Sciatic nerve (tissue), 2 donors: ENCODE data around the gene MSMP. TPM values are rescaled to one million over a fixed set of nuclear protein-coding genes. Genes with fewer than 3 reads are reported as not detected.
A peak's percentile ranks its signal among the peaks of the same experiment; 100 is the strongest.

Experiments used
- ATAC-seq: fragments of 200-7000 bp; cut with Tn5 transposase; one replicate; pipeline ENCODE4 v1.9.1; 2020; ENCODE audit warnings: mild to moderate bottlenecking, moderate library complexity
- DNase-seq: peaks from one replicate; pipeline ENCODE4 v3.0.0-alpha.2; 2020; ENCODE audit warnings: low spot score
- intact Hi-C: fragments of 100-400 bp; cut with DNase I; formaldehyde crosslinking; loops from one replicate; pipeline ENCODE4 v1.14.2; 2022
- total RNA-seq: library from RNA; stranded (reverse); fragmentation: NEBNext Ultra II Directional; extraction: Animal tissue kit (Norgen Biotek cat#: 25700); gene quantifications from one replicate; pipeline ENCODE4 v1.2.1, GENCODE V29; 2021
- donor health status: DM: no; HTN: no; CAD: no.
- donor health status: DM: no; HTN: no; CAD: no.

The MSMP gene, protein sequence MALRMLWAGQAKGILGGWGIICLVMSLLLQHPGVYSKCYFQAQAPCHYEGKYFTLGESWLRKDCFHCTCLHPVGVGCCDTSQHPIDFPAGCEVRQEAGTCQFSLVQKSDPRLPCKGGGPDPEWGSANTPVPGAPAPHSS
- not detected for total RNA-seq

DNA sequence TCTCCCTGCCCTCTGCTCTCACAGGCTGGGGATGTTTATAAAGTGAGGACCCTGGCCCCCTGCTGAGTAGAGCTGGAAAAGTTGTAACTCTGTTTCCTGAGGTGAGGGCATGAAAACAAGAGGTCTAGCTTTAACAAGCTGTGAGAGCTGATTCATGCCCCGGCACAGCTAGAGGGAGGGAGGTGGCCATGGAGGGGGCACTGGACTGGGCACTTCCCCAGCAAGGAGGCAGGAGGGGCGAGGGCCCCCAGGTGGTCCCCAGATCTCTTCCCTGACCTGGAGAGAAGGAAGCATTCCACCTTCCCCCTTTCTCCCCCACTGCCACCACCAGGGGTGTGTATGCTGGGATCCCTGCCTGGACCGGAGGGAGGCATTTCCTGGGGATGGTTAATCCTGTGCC is at the start of gene MSMP:
TSS of gene MSMP (minus strand) at position 13 of the 400 bp plus-strand sequence. CDS start 147 bp downstream, outside the sequence.
- no peak for DNase-seq
- no peak for ATAC-seq
- intact Hi-C loops, result no loop called here

DNA sequence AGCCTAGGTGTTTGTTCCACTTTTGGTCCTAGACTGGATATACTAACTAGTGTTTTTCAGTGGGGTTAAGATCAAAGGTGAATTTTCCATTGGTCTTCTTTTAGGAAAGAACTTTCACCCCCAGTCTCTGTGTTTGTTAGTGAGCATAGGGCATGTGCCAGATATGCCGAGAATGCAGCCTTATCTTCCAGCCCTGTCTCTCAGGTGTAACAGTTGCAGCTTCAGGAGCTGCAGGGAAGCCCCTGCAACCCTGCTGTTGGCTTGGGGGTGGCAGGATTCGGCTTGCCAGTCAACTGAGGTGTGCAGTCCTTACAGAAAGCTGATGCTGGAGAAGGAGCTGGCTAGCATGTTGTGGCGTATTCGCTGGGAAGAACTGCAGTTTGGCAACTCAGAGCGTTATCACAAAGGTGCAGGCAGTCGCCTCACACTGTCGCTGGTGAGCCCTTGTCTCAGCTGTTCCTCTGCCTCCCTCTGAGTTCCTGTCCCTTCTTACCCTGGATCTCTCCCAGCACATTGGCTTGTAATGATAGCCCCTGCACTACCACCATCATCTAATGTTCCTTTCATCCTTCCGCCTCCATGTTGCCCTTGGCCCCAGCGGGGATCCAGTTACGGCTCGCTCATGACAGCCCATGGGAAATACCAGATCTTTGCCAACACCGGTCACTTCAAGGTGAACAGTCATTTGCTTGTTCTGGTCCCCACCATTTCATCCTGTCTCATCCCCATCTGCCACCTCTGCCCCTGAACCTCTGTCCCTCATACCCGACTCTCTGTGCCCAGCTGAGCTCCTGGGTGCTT is 47.5 kb upstream of the MSMP start:
- DNase-seq (no peak), ATAC-seq (no peak)
- intact Hi-C loops, result no loop called here

DNA sequence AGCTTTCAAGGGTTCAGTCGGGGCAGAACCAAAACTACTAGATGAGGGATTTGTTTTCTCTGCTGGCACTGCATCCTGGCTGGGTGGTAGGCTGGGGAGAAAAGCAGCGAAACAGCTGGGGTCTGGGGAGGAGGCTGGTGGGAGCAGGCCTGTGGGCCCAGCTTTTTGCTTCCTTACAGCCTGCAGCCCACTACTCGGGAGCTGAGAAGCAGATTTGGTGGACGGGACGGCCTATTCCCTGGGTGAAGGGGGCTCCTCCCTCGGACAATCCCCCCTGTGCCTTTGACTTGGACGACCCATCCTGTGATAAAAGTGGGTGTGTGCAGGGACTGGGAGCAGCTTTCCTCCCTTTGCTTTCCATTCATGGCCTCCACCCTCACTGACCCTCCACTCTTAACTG is 46.5 kb upstream of the MSMP start:
- intact Hi-C loops, result no loop called here
- DNase-seq (no peak), ATAC-seq (no peak)

DNA sequence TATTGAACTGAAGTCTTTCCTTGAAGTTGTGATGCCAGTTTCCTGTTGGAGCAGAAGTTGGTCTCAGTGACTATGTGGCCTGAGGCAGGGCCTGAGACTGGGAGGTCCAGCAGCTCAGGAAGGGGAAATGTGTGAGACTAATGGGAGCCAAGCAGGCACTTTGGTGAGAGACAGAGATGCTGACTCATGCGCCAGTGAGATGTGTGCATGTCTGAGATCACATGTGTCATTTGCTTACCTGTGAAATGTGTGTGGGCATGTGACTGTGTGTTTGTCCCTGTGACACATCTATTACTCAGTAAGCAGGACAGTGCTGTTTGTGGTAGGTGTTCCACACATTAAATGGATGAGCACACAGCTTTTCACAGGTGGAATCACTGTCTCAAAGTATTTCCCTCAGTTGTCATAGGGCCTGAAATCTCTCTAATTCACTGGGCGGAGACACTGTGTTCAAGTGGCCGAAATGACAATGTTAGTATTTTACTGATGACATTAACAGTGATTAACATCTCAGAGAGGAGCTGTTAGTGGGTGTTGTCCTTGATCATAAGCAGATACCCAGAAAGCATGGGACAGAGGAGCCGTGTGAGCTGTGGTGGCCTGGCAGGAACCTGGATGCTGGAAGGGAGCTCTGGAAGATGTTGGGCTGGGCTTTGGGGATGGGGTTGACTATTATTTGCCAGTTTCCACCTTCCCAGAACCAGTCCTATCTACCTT is 44.7 kb upstream of the MSMP start:
- intact Hi-C loops, result no loop called here

DNA sequence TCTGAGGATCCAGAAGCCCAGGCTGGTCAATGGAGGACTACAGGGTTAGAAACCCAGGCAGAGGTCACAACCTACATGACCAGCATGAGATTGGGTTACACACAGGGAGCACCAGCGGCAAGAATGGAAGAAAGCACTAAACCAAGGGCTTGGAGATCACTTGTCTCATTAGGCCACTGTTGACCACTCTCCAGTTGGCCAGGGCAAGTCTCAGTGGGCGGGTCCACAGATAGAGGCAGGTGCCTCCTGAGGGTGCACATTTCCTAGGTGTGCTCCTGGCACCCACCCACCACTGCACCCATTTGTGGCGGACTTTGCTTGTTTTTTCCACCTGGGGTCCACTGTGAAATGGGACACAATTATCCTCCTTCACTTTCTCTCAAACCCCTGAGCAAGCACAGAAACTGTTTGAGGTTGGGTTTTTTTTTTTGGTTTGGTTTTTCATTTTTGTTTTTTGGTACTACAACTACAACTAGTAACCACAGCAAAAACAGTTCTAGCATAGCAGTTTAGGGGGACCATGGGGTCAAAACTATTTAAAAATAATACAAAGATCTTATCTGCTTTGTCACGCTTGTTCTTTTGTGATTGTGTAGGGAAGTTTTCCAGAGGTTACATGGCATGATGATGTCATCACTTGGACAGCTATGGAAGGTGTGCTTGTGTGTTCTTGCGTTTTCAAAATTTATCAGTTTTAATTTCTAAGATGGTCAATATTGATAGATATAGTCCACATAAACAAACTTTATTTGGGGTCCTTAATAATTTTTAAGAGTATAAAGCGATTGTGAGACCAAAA is 43.4 kb upstream of the MSMP start:
- intact Hi-C loops, result no loop called here
- ATAC-seq (no peak), DNase-seq (peak; percentile 51)

More for the DNA sequence above, 44.7 kb upstream of the MSMP start:
- DNase-seq, result no peak
- ATAC-seq, result no peak

DNA sequence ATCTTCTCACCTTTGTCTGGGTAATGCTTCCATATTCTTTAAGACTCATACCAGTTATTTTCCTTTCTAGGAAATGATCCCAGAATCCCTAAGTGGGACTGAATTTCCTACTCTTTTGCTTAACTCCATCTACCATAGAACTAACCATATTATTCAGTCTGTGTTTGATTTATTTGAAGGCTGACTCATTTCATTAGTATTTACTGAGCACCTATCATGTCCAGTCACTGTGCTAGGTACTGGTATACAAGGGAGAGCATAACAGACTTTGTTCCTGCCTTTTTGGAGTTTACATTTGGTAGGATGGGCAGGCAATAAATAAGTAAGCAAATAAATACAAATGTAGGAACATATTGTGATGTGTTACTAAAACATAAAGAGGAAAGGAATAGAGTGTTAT is 41.6 kb upstream of the MSMP start:
- ATAC-seq, result no peak
- intact Hi-C loops, result no loop called here
- DNase-seq, result no peak

DNA sequence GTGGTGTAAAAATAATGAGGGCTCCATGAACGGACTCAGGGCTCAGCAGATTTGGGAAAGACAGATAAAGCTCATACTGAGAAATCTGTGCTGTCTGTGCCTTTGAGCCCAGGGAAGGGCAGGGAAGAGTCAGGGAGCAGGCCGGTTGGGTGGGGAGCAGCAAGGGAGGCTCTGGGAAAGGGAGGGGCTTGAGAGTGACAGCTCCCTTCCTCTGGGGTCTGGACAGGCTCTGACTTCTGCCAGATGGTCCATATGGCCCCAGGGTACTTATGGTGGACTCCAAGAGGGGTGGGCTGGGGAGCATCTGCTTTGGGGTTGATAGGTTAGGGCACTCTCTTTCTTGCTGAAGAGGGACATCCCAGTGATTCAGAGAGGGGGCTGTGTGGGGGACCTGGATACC is 39.4 kb upstream of the MSMP start:
- no peak for DNase-seq
- intact Hi-C loops, result loop anchor here (5.0 kb wide), 1 partner anchor 89 kb away; no protein-coding TSS in a partner anchor
- no peak for ATAC-seq

DNA sequence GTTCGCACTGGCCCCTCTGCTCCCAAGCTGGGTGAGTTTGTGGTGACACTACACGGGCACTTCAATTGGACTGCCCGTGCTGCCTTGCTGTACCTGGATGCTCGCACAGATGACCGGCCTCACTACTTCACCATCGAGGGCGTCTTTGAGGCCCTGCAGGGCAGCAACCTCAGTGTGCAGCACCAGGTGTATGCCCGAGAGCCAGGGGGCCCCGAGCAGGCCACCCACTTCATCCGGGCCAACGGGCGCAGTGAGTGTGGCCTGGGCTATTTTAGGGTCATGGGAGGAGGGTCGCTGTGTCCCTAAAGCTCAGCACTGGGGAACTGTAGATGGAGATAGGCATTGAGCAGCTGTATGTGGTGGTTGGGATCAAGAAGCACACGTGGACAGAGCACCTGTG is 38.8 kb upstream of the MSMP start:
- intact Hi-C loops, result loop anchor here (5.0 kb wide), 1 partner anchor 89 kb away; no protein-coding TSS in a partner anchor
- no peak for DNase-seq

DNA sequence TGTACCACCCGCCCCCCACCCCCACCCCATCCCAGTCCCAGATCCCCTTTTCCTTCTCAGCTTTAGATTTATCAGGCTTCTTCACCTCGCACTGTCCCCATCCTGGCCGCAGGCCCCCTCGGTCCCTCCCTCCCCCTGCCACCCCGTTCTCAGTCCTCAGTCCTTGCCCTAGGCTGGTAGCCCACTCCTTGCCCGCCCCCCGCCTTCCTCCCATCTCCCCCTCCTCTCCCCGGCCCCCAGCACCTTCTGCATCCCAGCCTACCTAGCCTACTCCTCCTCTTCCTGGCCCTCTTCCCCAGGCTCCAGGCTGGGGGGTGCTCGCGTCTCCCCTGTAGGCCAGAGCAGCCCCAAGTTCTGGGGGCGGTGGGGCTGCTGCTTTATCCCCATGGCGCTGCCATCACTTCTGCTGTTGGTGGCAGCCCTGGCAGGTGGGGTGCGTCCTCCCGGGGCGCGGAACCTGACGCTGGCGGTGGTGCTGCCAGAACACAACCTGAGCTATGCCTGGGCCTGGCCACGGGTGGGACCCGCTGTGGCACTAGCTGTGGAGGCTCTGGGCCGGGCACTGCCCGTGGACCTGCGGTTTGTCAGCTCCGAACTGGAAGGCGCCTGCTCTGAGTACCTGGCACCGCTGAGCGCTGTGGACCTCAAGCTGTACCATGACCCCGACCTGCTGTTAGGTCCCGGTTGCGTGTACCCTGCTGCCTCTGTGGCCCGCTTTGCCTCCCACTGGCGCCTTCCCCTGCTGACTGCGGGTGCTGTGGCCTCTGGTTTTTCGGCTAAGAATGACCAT is 38.1 kb upstream of the MSMP start:
- intact Hi-C loops, result loop anchor here (5.0 kb wide), 1 partner anchor 90 kb away; no protein-coding TSS in a partner anchor
- no peak for ATAC-seq
- DNase-seq, result peak; percentile 67

More for the DNA sequence above, 38.8 kb upstream of the MSMP start:
- no peak for ATAC-seq

DNA sequence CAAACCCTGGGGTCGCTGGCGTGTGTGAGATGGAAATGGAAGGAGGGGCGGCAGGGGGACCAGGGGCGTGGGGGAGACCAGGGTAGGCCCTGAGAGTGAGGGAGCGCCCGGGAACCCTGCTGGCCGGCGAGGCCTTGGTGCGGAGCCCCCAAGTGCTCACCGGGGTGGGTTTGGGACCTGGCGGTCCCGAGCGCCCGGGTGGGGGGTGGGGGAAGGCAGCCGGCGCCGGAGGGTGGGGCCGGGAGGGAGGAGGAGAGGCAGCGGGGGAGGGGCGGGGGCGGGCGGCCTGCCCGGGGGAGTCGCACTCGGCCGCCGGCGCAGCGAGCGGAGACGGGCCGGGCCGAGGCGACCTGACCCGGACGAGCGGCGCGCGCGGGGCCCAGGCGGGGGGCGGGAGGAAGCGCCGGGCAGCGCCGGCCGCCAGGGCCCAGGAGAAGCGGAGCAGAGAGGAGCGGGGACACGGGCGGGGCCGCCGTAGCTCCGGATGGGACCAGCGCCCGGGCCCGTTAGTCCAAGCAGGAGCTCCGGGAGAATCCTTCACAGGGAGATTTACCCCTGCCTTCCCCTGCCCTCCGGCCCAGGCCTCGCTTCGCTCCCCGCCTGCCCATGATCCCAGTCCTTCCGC is 37.3 kb upstream of the MSMP start, which contains the start of gene NPR2:
TSS of gene NPR2 (plus strand) at position 295 of the 625 bp plus-strand sequence. CDS start 818 bp downstream, outside the sequence.
- intact Hi-C loops, result loop anchor here (5.0 kb wide), 1 partner anchor 91 kb away; no protein-coding TSS in a partner anchor
- peak; percentile 45 for ATAC-seq
- DNase-seq, result peak; percentile 67

DNA sequence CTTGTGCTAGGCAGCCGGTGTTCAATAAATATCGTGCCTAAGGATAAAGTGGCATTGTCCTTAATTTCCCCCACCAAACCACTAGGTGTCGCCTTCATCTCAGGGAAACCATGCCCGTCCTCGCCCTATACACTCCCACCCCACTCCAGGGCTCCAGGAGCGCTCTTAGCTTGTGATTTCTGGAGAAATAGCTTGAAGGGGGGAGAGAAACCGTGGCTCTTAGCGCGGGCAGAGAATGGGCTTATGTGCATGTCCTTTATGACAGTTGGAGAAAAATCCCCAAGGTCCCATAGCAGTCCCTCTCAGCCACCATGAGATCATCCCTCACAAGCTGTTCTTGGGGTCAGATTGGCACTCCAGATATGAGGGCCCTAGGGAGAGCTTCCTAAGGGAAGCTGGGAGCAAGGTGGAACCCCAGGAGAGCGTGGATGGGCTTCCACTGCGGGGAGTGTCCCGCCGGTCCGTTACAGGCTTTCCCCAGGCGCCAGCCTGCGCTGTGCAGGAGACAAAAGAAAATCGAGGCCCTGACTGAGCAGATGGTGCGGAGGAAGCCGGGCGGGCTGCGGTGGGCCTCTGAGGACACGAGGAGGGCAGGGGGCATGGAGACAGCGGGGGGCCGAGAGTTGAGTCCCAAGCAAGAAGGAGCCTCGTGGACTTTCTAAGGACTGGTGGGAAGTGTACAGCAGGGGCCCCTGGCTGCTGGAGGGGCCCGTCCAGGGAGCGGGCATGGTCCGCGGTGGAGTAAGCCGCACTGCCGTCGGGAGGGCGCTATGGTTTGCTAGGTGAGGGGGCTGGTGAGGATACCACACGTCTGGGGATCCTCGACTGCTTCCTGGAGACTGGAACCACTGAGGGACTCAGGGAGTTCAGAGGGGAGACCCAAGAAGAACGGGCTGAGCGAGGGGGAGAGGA is 36.6 kb upstream of the MSMP start:
- peak; percentile 82 for DNase-seq
- intact Hi-C loops, result loop anchor here (5.0 kb wide), 1 partner anchor 92 kb away; no protein-coding TSS in a partner anchor
- peak; percentile 93 for ATAC-seq

DNA sequence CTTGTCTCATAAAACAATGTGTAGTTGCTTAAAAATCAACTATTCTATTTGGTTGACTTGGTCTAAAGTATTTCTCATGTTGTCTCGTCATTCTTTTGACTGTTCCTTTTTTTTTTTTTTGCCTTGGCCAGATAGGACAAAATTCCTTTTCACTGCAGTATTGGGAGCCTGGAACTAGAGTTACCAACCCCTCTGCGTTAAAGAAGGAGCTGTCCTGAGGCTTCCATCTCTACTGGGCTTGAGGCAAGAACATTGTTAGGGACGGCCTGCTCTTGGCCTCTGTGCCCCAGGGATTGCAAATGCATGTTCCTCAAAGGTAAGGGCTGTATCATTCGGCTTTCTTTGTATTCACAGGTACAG is 35.9 kb upstream of the MSMP start:
- no peak for ATAC-seq
- DNase-seq, result no peak

DNA sequence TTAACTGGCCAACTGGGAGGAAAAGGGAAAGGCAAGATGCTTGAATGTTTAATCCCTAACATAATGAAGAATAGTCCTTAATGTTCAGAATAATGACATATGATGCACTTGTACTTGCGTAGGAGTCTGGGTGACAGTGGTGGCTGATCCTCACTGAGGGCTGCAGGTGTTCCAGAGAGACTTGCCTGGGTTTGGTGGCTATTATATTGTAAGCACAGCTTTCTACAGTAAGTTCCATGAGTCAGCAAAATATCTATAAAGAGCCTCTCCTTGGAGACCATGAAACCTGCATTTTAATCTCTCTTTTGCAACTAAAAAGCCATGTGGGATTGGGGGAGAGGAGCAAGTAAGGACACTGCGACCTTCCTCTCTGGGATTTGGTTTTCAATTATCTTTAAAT is 35.5 kb upstream of the MSMP start:
- ATAC-seq, result no peak
- intact Hi-C loops, result no loop called here

More for the DNA sequence above, 35.9 kb upstream of the MSMP start:
- intact Hi-C loops, result loop anchor here (5.0 kb wide), 1 partner anchor 92 kb away; no protein-coding TSS in a partner anchor

DNA sequence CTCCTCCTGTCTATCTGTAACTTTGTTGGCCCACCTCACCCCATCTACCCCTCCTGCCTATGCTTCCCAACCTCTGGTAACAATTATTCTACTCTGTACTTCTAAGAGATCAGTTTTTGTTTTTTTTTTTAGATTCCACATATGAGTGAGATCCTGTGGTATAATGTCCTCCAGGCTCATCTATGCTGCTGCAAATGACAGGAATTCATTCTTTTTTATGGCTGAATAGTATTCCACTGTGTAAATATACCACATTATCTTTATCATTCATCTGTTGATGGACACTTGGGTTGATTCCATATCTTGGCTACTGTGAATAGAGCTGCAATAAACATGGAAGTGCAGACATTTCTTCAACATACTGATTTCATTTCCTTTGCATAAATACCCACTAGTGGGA is 29.3 kb upstream of the MSMP start:
- intact Hi-C loops, result no loop called here
- no peak for ATAC-seq
- DNase-seq, result no peak

More for the DNA sequence above, 35.5 kb upstream of the MSMP start:
- no peak for DNase-seq

DNA sequence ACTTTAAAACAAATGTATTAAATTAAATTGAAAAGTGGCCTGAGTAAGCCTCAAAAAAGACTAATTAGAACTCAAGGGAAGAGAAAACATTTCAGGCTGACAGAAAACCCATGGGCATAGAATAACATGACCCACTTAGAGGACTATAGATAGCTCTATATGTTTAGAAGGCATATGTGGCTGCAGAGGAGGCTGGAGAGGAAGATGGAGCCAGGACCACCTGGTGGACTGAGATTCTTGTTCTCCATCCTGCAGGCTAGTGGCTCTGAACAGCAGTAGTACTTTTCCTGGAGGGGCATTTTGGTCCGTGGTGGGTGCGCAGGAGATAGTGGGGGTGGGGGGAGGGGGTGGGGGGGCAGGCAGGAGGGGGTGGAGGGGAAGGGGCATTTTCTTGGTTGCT is 27.0 kb upstream of the MSMP start:
- ATAC-seq, result no peak
- no peak for DNase-seq
- intact Hi-C loops, result no loop called here

DNA sequence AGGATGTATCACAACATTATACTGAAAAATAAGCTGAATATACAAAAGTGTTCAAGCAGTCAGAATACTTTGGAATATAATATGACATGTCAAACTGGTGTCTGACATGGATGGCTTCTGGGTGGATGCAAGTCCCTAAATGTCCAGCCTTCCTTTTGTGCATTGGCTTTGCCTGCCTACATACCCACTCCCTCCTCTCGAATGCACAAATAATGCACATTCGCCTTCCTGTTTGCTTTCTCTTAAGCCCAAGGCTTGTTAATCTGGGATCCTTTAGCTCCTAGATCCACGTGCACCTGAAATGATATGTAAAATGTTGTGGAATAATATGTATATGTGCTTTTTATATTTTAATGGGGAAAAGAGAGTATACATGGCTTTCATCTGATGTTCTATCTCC is 24.4 kb upstream of the MSMP start:
- intact Hi-C loops, result no loop called here
- no peak for ATAC-seq

DNA sequence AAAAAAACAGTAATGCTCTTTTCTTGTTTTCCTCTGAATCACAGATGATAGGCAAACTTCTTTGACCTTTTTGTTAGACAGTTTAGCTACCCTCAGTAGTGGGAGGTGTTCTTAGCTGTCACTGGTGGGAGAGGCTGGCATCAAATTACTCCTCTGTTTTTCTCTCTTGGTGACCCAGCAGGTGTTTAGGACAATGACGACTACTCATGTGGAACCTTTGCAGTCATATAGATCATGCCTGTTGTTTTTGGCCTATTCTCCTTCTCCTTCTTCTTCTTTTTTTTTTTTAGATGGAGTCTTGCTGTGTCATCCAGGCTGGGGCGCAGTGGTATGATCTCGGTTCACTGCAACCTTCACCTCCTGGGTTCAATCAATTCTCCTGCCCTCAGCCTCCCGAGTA is 21.9 kb upstream of the MSMP start:
- DNase-seq (no peak), ATAC-seq (no peak)
- intact Hi-C loops, result no loop called here

More for the DNA sequence above, 24.4 kb upstream of the MSMP start:
- DNase-seq, result no peak
